ENCODE data around the gene APC2.

DNA sequence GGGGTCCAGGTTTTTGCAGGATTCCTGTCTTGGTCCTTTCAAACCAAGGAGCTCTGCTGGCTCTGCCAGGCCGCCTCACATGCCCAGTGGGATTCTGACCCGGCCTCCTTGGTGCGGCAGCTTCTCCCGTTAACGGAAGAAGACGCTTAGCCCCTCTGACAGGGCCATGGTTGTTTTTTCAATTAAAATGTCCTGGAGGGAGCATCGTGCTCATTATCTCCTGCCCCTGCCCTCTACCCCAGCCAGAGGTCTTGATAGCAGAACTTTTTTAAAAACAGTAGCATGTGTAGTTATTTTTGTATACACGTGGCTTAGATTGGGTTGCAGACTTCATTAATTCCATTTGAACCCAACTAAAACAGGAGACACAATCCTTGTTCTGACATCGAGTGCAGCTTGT, 23.2 kb upstream of the APC2 start:
- TF ChIP-seq, protein P1, sequence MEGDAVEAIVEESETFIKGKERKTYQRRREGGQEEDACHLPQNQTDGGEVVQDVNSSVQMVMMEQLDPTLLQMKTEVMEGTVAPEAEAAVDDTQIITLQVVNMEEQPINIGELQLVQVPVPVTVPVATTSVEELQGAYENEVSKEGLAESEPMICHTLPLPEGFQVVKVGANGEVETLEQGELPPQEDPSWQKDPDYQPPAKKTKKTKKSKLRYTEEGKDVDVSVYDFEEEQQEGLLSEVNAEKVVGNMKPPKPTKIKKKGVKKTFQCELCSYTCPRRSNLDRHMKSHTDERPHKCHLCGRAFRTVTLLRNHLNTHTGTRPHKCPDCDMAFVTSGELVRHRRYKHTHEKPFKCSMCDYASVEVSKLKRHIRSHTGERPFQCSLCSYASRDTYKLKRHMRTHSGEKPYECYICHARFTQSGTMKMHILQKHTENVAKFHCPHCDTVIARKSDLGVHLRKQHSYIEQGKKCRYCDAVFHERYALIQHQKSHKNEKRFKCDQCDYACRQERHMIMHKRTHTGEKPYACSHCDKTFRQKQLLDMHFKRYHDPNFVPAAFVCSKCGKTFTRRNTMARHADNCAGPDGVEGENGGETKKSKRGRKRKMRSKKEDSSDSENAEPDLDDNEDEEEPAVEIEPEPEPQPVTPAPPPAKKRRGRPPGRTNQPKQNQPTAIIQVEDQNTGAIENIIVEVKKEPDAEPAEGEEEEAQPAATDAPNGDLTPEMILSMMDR (IDR thresholded peaks at IDR 0.05; ENCODE audit: low read depth, low read length), result no peak
- TF ChIP-seq EZH2phosphoT487 (IDR thresholded peaks at IDR 0.05; ENCODE audit: low read depth), result no peak
